Neuronal stem cell (in vitro differentiated cells): Measurements from ENCODE around the gene GLUD2.
"Not testable (repeated sequence)": the region's sequence is repeated elsewhere in the genome, so short reads cannot be mapped to it uniquely, and the experiment has no call there.

Source experiments
- DNase-seq: peaks from one replicate; pipeline ENCODE4 v3.0.0-alpha.2; 2013; ENCODE audit warnings: low spot score
- H2AFZ ChIP-seq: one replicate; pipeline ENCODE4 v1.6.1; 2013; ENCODE audit warnings: mild to moderate bottlenecking, low read length, inconsistent platforms
- H2AK5ac ChIP-seq: 2 replicates; pipeline ENCODE4 v1.6.1; 2013; ENCODE audit warnings: low read depth, mild to moderate bottlenecking, inconsistent platforms, low read length, moderate library complexity, mixed read lengths
- H2BK120ac ChIP-seq: 2 replicates; pipeline ENCODE4 v1.6.1; 2013; ENCODE audit warnings: low read depth, mild to moderate bottlenecking, inconsistent platforms, low read length, moderate library complexity, mixed read lengths
- H2BK12ac ChIP-seq: one replicate; pipeline ENCODE4 v1.6.1; 2013; ENCODE audit warnings: low read length, inconsistent platforms
- H2BK15ac ChIP-seq: 2 replicates; pipeline ENCODE4 v1.6.1; 2013; ENCODE audit warnings: mild to moderate bottlenecking, low read length, inconsistent platforms, mixed read lengths
- H2BK5ac ChIP-seq: one replicate; pipeline ENCODE4 v1.6.1; 2013; ENCODE audit warnings: inconsistent platforms, mild to moderate bottlenecking, low read length, moderate library complexity
- H3K14ac ChIP-seq: one replicate; pipeline ENCODE4 v1.6.1; 2013; ENCODE audit warnings: low read length, inconsistent platforms
- H3K18ac ChIP-seq: 2 replicates; pipeline ENCODE4 v1.6.1; 2013; ENCODE audit warnings: low read length, inconsistent platforms
- H3K23ac ChIP-seq: 2 replicates; pipeline ENCODE4 v1.6.1; 2013; ENCODE audit warnings: low read depth, mild to moderate bottlenecking, mixed read lengths, low read length, inconsistent platforms; ENCODE audit not compliant: poor library complexity
- H3K27ac ChIP-seq: replicated peaks from 3 replicates; pipeline ENCODE4 v1.5.1; 2013; ENCODE audit warnings: low read length, inconsistent platforms
- H3K27me3 ChIP-seq, 3 experiments: 2 replicates each; pipeline ENCODE4 v1.6.1; 2013; ENCODE audit warnings: low read length in 3 of 3, mild to moderate bottlenecking in 2 of 3, inconsistent platforms in 1 of 3, low read depth in 1 of 3, mixed read lengths in 1 of 3, moderate library complexity in 1 of 3; ENCODE audit not compliant: control insufficient read depth in 3 of 3, insufficient read depth in 3 of 3
- H3K36me3 ChIP-seq, 2 donors: replicated peaks in 1 of 2; 2 replicates each; pipeline ENCODE4 v1.6.1; 2013; ENCODE audit warnings: low read length in 2 of 2; ENCODE audit not compliant: control insufficient read depth in 2 of 2, insufficient read depth in 2 of 2
- H3K4ac ChIP-seq: 2 replicates; pipeline ENCODE4 v1.6.1; 2013; ENCODE audit warnings: inconsistent platforms, mild to moderate bottlenecking, low read length, moderate library complexity
- H3K4me1 ChIP-seq, 2 donors: 1 replicate in 1 of 2; 2 replicates in 1 of 2; pipeline ENCODE4 v1.6.1; 2013; ENCODE audit warnings: low read length in 2 of 2, low read depth in 1 of 2; ENCODE audit not compliant: control insufficient read depth in 2 of 2, insufficient read depth in 1 of 2
- H3K4me2 ChIP-seq: one replicate; pipeline ENCODE4 v1.6.1; 2013; ENCODE audit warnings: mild to moderate bottlenecking, low read length, inconsistent platforms; ENCODE audit not compliant: insufficient read depth, poor library complexity, severe bottlenecking
- H3K4me3 ChIP-seq, 2 donors: 2 replicates each; pipeline ENCODE4 v1.5.1; 2013; ENCODE audit warnings: low read length in 2 of 2, mild to moderate bottlenecking in 2 of 2, inconsistent platforms in 1 of 2, moderate library complexity in 1 of 2
- H3K79me1 ChIP-seq: one replicate; pipeline ENCODE4 v1.6.1; 2013; ENCODE audit warnings: low read depth, mild to moderate bottlenecking, inconsistent platforms, low read length, moderate library complexity
- H3K9ac ChIP-seq: one replicate; pipeline ENCODE4 v1.6.1; 2013; ENCODE audit warnings: mild to moderate bottlenecking, low read depth, low read length, inconsistent platforms; ENCODE audit not compliant: poor library complexity
- H3K9me3 ChIP-seq, 2 donors: replicated peaks in 1 of 2; 2 replicates each; pipeline versions ENCODE3 to v1.6.1; 2013; ENCODE audit warnings: low read length in 2 of 2, mild to moderate bottlenecking in 2 of 2, inconsistent platforms in 1 of 2, low read depth in 1 of 2, mixed read lengths in 1 of 2, moderate library complexity in 1 of 2; ENCODE audit not compliant: control insufficient read depth in 2 of 2, insufficient read depth in 1 of 2
- H4K8ac ChIP-seq: one replicate; pipeline ENCODE4 v1.6.1; 2013; ENCODE audit warnings: low read depth, mild to moderate bottlenecking, inconsistent platforms, low read length, moderate library complexity
- H4K91ac ChIP-seq: one replicate; pipeline ENCODE4 v1.6.1; 2013; ENCODE audit warnings: low read length, low read depth, mild to moderate bottlenecking, inconsistent platforms; ENCODE audit not compliant: poor library complexity
- WGBS, 2 donors: extraction: QIAGEN DNeasy Blood & Tissue Kit; methylation state at CpG; one replicate each; pipeline ENCODE4 v1.1.7; 2013; ENCODE audit warnings: missing lambda C conversion rate in 2 of 2, mixed read lengths in 1 of 2; ENCODE audit not compliant: insufficient read length in 2 of 2, insufficient replicate concordance in 1 of 2; ENCODE audit errors: extremely low coverage in 2 of 2; 5-methylcytosine and 5-hydroxymethylcytosine counted together

Gene GLUD2

GRCh38 chrX:121062289-121062688 lies 14.9 kb downstream of the GLUD2 start:
- Histone ChIP-seq H3K23ac (no peak overlapping the region), H3K79me1 (no peaks in the 10 kb centered on the region), H3K27me3 (no peaks in the 10 kb centered on the region), H2AK5ac (no peak overlapping the region), H3K14ac (no peak overlapping the region), H2AFZ (no peak overlapping the region), H2BK120ac (no peak overlapping the region), H3K4me1 (no peaks in the 10 kb centered on the region), H3K4me3 (no peak overlapping the region), H2BK12ac (no peak overlapping the region), H3K36me3 (no peaks in the 10 kb centered on the region), H2BK15ac (no peak overlapping the region), H3K4ac (no peak overlapping the region), H4K91ac (no peak overlapping the region), H2BK5ac (no peak overlapping the region), H3K4me2 (no peak overlapping the region), H3K9me3 (no peaks in the 10 kb centered on the region), H3K27ac (no peak overlapping the region), H4K8ac (no peak overlapping the region), H3K18ac (no peak overlapping the region), H3K9ac (no peak overlapping the region)
- DNase-seq = no peak
- WGBS, 2 donors = no CpG with 5 or more reads among the region's 3 CpGs

- Histone ChIP-seq H3K4me2 (no peak overlapping the region), H3K36me3 (no peaks in the 10 kb centered on the region), H3K4me1 (no peaks in the 10 kb centered on the region), H2BK120ac (no peak overlapping the region), H3K4ac (no peak overlapping the region), H2BK5ac (no peak overlapping the region), H2AK5ac (no peak overlapping the region), H2BK15ac (no peak overlapping the region), H3K9ac (no peak overlapping the region), H3K27ac (no peak overlapping the region), H2BK12ac (no peak overlapping the region), H4K91ac (no peak overlapping the region), H3K14ac (no peak overlapping the region), H3K23ac (no peak overlapping the region), H3K4me3 (no peak overlapping the region), H3K27me3 (no peaks in the 10 kb centered on the region), H3K9me3 (no peaks in the 10 kb centered on the region), H2AFZ (no peak overlapping the region), H3K79me1 (no peaks in the 10 kb centered on the region), H3K18ac (no peak overlapping the region), H4K8ac (no peak overlapping the region)
- no CpG with 5 or more reads among the region's 6 CpGs for WGBS, 2 donors
- no peak for DNase-seq
Observed at GRCh38 chrX:121064579-121064978, 17.2 kb downstream of the GLUD2 start.

- not testable (repeated sequence) for H2AK5ac ChIP-seq, H2BK5ac ChIP-seq, H3K23ac ChIP-seq, H3K36me3 ChIP-seq, H2BK15ac ChIP-seq, H3K27ac ChIP-seq, H2AFZ ChIP-seq, H3K9me3 ChIP-seq, H3K4me1 ChIP-seq, H3K4me2 ChIP-seq, H3K27me3 ChIP-seq, H4K8ac ChIP-seq, H3K4ac ChIP-seq, H3K4me3 ChIP-seq, H3K18ac ChIP-seq, H3K79me1 ChIP-seq, H3K9ac ChIP-seq, H2BK12ac ChIP-seq, H4K91ac ChIP-seq, H2BK120ac ChIP-seq, DNase-seq, H3K14ac ChIP-seq
- WGBS, 2 donors = no CpG with 5 or more reads among the region's 2 CpGs
Observed at GRCh38 chrX:121084247-121084646, 36.8 kb downstream of the GLUD2 start.

- no peak overlapping the region for H3K9ac ChIP-seq
- H4K8ac ChIP-seq = no peak overlapping the region
- no peak overlapping the region for H3K23ac ChIP-seq
- no peaks in the 10 kb centered on the region for H3K36me3 ChIP-seq
- H3K18ac ChIP-seq = no peak overlapping the region
- H3K4me1 ChIP-seq = no peaks in the 10 kb centered on the region
- no peak overlapping the region for H3K4me3 ChIP-seq
- H2AFZ ChIP-seq = no peak overlapping the region
- no peak overlapping the region for H2BK12ac ChIP-seq
- H4K91ac ChIP-seq = no peak overlapping the region
- no peak overlapping the region for H2AK5ac ChIP-seq
- no peak overlapping the region for H2BK120ac ChIP-seq
- H2BK5ac ChIP-seq = no peak overlapping the region
- no peaks in the 10 kb centered on the region for H3K79me1 ChIP-seq
- H3K14ac ChIP-seq = no peak overlapping the region
- no CpG with 5 or more reads among the region's 3 CpGs for WGBS, 2 donors
- DNase-seq = no peak
- H3K4me2 ChIP-seq = no peak overlapping the region
- H3K27ac ChIP-seq = no peak overlapping the region
- H3K4ac ChIP-seq = no peak overlapping the region
- no peaks in the 10 kb centered on the region for H3K27me3 ChIP-seq
- no peaks in the 10 kb centered on the region for H3K9me3 ChIP-seq
- H2BK15ac ChIP-seq = no peak overlapping the region
Observed at GRCh38 chrX:121084903-121085611, 37.6 kb downstream of the GLUD2 start.
